Heart left ventricle (tissue), 13 donors: ENCODE results near the gene EFHC1.

Experiments
- CTCF ChIP-seq, 12 donors: fragments of 200-600 bp; sonication (generic) in 4 of 12; IDR thresholded peaks; one replicate each; pipeline versions ENCODE4 v1.5.0 to v1.8.0; 2018 to 2022; ENCODE audit warnings: antibody characterized with exemption in 12 of 12, mild to moderate bottlenecking in 5 of 12
- POLR2A ChIP-seq, 2 donors: fragments of 450-650 bp; IDR thresholded peaks; one replicate each; pipeline ENCODE4 v1.6.1; 2017; ENCODE audit warnings: antibody characterized with exemption in 2 of 2, mild to moderate bottlenecking in 2 of 2, moderate library complexity in 2 of 2
- donor health status: ischemic (EF 13 %, LVEDD 7.1; RV severe dilation, severe dysfunction).
- donor health status: DM: no; HTN: yes; CAD: no.
- donor health status: DM: no; HTN: no; CAD: no.
- donor health status: ischemic (EF 25% LVEDD 6.9; RV normal size, moderate dysfunction).
- donor health status: ischemic (EF 25% LVEDD 5.7; RV mildly dilated, moderate dysfunction).
- donor health status: ischemic (EF 35%, LVEDD 5.7; RV mildly dilated, moderate dysfunction).
- donor health status: nonischemic (EF 11% LVEDD 7.7; RV severe dilation, severe dysfunction).
- donor health status: DM: yes; HTN: yes; CAD: no.
- donor health status: PGD.
- donor health status: ischemic (EF 29% LVEDD 5.4; RV normal size, mild dysfunction).
- donor health status: nonischemic (EF 23%, LVEDD 6.1; RV moderate dilation, normal function).

DNA sequence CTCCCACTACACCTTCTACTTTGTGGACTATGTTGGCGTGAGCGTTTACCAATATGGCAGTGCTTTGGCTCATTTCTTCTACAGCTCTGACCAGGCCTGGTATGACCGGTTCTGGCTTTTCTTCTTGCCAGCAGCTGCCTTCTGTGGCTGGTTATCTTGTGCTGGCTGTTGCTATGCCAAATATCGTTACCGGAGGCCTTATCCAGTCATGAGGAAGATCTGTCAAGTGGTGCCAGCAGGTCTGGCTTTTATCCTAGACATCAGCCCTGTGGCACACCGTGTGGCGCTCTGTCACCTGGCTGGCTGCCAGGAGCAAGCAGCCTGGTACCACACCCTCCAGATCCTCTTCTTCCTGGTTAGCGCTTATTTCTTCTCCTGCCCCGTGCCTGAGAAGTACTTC lies 16.5 kb upstream of the EFHC1 start:
- no peak for TF ChIP-seq CTCF (IDR thresholded peaks at IDR 0.05)
- TF ChIP-seq POLR2A (IDR thresholded peaks at IDR 0.05): no peak
